Posterior vena cava (tissue), 2 donors: Measurements from ENCODE around the gene RSPO1. TPM values are rescaled to one million over a fixed set of nuclear protein-coding genes. Genes with fewer than 3 reads are reported as not detected.

Experiments
- DNase-seq: peaks from one replicate; pipeline ENCODE4 v3.0.0-alpha.2; 2020; ENCODE audit warnings: low spot score
- intact Hi-C, 2 donors: fragments of 100-400 bp; cut with DNase I; formaldehyde crosslinking; loops; one replicate each; pipeline versions ENCODE4 v1.14.1 to v1.14.2; 2022 to 2023
- total RNA-seq, 2 donors: library from RNA; stranded (reverse); fragmentation: NEBNext Ultra II Directional; extraction: Animal tissue kit (Norgen Biotek cat#: 25700); gene quantifications; one replicate each; pipeline ENCODE4 v1.2.1, GENCODE V29; 2021
- donor health status: DM: yes; HTN: yes; CAD: no.
- donor health status: DM: yes; HTN: yes; CAD: no.

RSPO1 gene
- total RNA-seq, 2 donors from 2014 or later = 0.60 to 1.2 TPM

GRCh38 chr1:37630426-37631028 lies 4.2 kb downstream of the RSPO1 start:
- intact Hi-C loops = no loop called here
- peak; percentile 53 for DNase-seq

DNA sequence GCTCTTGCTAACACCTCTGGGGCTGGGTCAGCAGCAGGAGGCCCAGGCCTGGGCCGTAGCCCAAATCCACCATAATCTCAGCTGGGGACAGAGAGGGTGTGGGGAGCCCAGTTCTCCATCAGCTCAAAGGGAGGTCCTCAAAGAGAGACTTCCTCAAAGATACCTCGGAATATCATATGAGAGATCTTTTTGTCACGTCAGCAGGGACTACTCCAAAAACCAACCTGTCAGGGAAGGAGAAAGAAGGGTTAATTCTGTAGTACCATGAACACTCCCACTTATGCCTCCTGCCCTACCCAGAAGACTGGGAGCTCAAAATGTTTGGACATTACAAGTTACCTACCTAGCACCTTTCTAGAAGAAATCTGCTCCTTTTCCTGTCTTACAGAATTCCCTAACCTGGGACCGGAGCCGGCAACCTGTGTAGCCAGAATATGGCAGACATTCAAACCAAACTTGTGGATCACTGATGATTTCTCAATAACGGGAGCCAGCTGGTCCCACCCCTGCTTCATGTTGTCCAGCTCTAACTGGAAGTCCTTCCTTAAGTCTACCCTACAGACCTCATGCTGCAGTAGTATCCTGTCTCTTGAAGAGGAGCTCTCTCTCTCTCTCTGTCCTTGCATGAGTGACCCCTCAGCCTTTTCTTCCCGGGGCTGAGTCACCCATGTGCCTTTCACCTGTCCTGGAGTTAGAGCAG lies 4.8 kb downstream of the RSPO1 start:
- intact Hi-C loops = no loop called here
- DNase-seq = no peak

DNA sequence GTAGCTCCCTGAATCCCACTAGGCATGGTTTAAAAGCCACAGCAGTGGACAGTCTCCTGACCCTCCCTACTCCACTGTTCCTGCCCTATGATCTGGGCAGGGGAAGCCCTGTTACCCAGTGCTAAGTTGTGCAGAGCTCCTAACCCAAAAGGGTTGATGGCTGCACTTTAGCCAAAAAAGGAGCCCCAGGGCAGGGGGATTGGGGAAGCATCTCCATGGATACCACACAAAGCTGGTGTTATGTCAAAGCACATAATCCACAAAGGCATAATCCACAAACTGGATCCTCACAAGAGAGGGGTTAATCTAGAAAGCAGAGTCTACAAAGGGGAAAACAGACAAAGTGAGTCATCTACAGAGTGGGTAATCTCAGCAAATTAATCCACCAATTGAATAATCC lies 5.7 kb downstream of the RSPO1 start:
- peak; percentile 28 for DNase-seq
- intact Hi-C loops = no loop called here

- no peak for DNase-seq
These were observed 6.6 kb downstream of the RSPO1 start for GRCh38 chr1:37628026-37628556.

DNA sequence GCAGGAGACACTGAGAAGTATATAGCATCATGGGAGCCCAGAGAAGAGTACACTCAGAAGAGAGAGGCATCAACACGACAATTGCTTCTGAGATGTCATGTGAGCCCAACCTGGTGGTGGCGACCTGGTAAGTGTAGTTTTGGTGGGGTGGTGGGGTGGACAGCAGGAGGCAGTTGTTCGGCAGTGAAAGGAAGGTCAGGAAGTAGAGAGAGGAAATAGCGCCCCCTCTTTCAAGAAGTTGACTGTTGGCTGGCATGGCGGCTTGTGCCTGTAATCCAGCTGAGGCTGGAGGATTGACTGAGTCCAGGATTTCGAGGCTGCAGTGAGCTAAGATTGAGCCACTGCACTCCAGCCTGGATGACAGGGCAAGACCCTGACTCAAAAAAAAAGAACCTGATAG lies 12.6 kb downstream of the RSPO1 start:
- intact Hi-C loops = no loop called here
- DNase-seq = peak; percentile 16

More at GRCh38 chr1:37628026-37628556, 6.6 kb downstream of the RSPO1 start:
- intact Hi-C loops = no loop called here

DNA sequence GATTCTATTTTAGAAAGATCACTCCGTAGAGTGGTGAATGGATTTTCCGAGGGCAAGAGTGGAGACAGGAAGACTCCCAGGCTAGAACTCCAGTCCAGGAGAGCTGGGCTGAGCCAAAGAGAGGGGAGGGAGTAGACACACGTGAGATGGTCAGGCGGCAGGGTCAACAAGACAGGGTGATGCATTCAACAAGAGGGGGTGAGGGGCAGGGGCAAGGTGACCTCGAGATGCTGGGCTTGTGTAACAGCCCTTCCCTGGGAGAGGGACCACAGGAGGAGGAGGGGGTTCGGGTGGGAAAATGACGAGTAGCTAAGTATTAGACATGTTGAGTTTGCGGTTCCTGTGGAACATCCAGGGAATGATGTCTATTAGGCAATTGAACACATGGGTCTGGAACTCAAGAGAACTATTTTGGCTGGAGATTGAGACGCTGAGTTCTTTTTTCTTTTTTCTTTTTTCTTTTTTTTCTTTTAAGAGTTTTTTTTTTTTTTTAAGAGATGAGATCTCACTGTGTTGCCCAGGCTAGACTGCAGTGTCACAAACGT lies 13.3 kb downstream of the RSPO1 start:
- peak; percentile 50 for DNase-seq
- intact Hi-C loops = no loop called here

DNA sequence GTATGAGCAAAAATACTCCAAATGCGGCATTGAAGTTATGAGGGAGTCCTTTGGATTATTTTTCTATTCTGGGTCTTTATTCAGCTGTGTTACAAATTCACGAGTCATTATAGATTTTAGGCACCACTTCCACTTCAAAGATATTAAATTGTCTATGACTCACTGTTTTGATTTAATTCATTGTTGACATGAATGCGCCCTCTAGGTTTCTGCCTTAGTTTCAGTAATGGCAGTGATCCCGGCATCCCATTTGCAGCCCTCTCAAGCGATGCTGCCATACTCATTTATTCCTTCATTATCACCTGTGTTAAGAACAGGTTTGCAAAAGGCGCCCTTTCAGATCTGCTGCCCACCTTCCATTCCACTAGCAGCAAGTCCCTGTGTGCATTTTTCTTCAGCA lies 14.0 kb downstream of the RSPO1 start:
- intact Hi-C loops = no loop called here
- DNase-seq = no peak

DNA sequence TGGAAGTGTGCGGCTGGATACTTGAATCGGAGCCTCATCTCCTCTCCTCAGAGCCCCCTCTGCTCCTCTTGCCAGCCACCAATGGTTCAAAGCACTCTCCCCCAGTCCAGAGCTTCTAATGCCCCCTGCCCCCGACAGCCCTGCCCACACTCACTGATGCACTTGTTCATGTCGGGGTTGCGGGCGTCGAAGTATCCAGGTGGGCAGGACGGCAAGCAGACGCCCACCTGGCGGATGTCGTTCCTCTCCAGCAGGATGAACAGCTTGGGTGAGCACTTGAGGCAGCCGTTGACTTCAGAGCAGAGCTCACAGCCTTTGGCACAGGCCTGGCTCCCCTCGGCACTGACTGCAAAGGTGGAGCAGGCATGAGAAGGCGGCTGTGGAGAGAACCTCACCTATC lies 18.4 kb downstream of the RSPO1 start:
- peak; percentile 55 for DNase-seq
- intact Hi-C loops = no loop called here

- DNase-seq = peak; percentile 56
- intact Hi-C loops = loop anchor here in 1 of 2 donors (5.0 kb wide), 1 partner anchor 63 kb away; no protein-coding TSS in a partner anchor
These were observed 20.6 kb downstream of the RSPO1 start for GRCh38 chr1:37614105-37614504.

DNA sequence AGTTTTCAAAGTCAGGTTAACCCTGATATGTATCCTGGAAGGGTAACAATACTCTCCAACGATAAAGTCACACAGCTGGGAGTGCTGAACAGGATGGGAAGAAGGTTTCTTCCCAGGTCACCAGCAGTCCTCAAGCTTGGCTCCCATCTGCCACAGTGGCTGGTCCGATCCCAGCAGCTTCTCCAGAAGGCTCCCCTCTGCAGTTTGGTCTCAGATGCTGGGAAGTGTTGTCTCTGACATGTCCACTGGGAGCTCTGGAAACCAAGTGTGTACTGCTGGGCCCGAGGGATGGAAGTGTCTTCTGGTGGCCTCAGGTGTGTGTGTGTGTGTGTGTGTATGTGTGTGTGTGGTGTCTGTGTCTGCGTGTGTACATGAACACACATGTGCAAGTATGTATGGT lies 22.5 kb downstream of the RSPO1 start:
- no peak for DNase-seq
- intact Hi-C loops = loop anchor here in 1 of 2 donors (5.0 kb wide), 1 partner anchor 65 kb away; no protein-coding TSS in a partner anchor

GRCh38 chr1:37609994-37610393 lies 24.7 kb downstream of the RSPO1 start:
- intact Hi-C loops = loop anchor here (5.0 to 10.0 kb wide), 3 partner anchors 67 to 1982 kb away; no protein-coding TSS in a partner anchor
- DNase-seq = no peak

- no peak for DNase-seq
- intact Hi-C loops = loop anchor here in 1 of 2 donors (5.0 to 10.0 kb wide), 2 partner anchors 76 to 1983 kb away; no protein-coding TSS in a partner anchor
These were observed 25.7 kb downstream of the RSPO1 start for GRCh38 chr1:37609002-37609401.

DNA sequence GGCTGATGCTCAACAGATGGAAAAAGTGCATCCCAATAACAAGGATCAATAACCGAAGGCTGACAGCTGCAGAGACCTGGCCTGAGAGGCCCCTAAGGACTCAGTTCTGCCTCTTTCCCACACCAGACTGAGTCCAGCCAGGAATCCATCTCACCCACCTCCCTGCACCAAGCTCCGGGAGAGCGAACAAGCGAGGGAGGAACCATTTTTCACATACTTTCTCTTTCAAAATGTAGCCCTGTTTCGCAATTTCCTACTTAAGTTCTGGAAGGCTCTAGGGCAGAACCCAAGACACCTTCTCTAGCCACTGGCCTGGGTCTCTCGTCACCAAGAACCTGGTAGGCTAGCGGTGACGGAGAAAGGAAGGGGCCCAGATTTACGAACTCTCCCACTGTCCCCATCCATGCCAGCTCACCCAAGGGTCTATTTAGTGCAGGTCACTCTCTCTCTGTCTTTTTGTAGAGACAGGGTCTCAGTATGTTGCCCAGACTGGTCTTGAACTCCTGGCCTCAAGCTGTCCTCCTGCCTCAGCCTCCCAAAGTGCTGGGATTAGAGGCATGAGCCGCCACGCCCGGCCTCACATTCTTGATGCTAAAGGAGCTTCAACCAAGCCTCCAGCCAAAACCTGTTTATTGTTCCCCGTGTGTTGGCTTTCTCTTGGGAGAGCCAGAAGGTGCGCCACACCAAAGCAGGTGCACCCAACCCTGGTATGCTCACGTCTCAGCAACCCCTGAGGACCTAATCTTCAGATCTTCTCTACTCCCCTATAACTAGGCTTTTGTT lies 28.0 kb downstream of the RSPO1 start:
- no peak for DNase-seq
- intact Hi-C loops = loop anchor here in 1 of 2 donors (1.0 to 10.0 kb wide), 3 partner anchors 78 to 1986 kb away; no protein-coding TSS in a partner anchor

DNA sequence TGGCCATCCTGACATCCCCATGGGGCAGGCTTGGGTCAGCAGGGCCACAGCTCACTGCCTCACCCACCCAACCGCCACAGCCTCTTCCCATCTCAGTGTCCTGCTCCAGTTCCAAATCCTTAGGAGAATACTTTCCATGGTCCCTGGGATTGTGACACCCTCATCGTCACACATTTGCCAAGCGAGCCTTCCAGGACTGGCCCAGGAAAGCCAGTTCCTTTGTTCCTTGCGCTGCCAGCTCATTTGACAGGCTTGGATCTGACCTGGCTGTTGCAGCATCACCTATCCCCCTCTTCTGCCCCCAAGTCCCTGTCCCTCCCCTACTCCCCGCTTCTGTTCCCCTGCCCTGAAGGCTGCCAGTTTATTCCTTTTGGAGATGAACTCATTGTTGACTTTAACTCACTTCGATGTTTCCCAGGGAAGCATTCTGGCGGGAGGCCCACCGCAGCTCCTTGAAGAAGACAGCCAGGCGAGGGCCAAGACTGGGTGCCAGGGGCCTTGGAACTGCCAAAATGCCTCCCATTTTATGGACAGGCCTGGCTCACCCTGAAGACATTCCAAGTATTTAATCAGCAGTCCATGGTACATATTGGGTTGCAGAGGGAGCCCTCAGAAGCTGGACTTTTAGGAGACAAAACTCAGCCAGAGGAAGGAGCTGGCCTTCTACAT lies 28.8 kb downstream of the RSPO1 start:
- DNase-seq = no peak
- intact Hi-C loops = loop anchor here in 1 of 2 donors (1.0 to 10.0 kb wide), 3 partner anchors 79 to 1986 kb away; no protein-coding TSS in a partner anchor

GRCh38 chr1:37605061-37605650 lies 29.5 kb downstream of the RSPO1 start:
- intact Hi-C loops = loop anchor here in 1 of 2 donors (5.0 to 10.0 kb wide), 2 partner anchors 80 to 1987 kb away; no protein-coding TSS in a partner anchor

DNA sequence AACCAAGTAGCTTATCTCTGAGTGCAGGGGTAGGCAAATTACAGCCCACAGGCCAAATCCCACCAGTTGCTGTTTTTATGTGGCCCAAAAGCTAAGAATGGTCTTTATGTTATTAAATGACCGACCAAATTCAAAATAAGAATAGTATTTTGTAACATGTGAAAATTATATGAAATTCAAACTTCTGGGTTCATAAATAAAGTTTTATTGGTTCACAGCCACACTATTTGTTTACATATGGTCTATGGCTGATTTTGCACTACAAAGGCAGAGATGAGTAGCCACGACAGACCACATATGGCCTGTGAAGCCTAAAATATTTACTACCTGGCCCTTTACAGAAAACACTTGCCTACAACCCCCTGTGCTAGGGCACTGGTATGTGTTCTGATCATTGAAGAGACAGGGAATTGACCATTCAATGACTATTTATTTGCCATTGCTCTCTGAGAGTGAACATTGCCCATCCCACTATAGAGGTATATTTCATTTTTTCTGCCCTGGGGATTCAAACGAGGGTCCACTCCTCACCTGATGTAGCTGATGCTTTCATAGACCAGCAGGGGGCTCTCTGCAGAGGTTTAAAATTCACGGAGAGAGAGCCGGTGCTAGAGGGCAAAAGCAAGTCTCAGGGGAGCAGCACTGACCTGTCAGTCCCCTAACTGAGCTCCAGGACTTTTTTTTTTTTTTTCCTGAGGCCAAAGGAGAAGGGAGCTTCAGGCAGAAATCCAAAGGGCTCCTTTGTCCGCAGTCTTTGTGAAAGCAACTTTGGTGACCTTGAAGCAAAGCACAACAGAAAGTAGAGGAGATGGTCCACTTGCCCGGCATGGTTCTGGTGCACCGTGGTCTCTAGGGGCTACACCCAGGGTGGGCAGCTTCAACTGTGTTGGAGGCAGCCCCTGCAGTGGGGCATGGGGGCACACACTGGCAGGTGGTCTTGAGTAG lies 31.7 kb downstream of the RSPO1 start:
- intact Hi-C loops = loop anchor here in 1 of 2 donors (10.0 kb wide), 1 partner anchor 82 kb away; no protein-coding TSS in a partner anchor
- no peak for DNase-seq

More at GRCh38 chr1:37605061-37605650, 29.5 kb downstream of the RSPO1 start:
- DNase-seq = no peak

DNA sequence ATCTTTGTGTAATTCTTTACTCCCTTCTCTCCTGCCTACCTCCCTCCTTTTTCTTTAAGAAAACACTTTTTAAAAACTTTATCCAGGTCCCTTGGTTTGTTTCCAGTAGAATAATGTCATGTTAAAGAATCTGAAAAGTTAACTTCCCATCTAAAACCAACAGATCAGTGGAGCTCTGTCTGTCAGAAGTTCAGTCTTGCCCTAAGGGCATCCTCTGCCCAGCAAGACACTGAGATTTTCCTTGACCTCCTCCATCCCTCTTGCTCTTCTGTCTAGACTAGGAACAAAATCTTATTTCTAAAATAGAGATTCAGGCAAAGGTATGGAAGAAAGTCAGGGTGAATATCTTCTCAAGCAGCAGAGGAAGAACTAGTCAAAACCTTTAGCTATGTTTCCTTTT lies 33.3 kb downstream of the RSPO1 start:
- DNase-seq = no peak
- intact Hi-C loops = loop anchor here in 1 of 2 donors (10.0 kb wide), 1 partner anchor 83 kb away; no protein-coding TSS in a partner anchor
